Stimulated activated naive B cell treated with anti-CD40 and anti-IgM and Interleukin-4, amounts not matched to agents 10 μg/mL and 1 μg/mL and 100 μg/mL, for 72 hours (primary cell): ENCODE measurements around the gene TXNL4B.
A peak's percentile ranks its signal among the peaks of the same experiment; 100 is the strongest.

Source experiments
- ATAC-seq, 2 donors: fragments of 150-1000 bp; cut with Tn5 transposase; replicated peaks; 2 replicates each; pipeline ENCODE4 v1.10.0; 2021; ENCODE audit warnings: moderate library complexity in 1 of 2
- DNase-seq: peaks from one replicate; pipeline ENCODE4 v3.0.0; 2021
- H3K27ac Mint-ChIP-seq: one replicate; pipeline ENCODE4 v1.8.0; 2022; ENCODE audit warnings: mild to moderate bottlenecking, mixed read lengths
- H3K27me3 Mint-ChIP-seq, 2 donors: one replicate each; pipeline ENCODE4 v1.8.0; 2022; ENCODE audit warnings: mixed read lengths in 2 of 2
- H3K36me3 Mint-ChIP-seq, 2 donors: one replicate each; pipeline ENCODE4 v1.8.0; 2022; ENCODE audit warnings: mixed read lengths in 2 of 2, mild to moderate bottlenecking in 1 of 2
- H3K4me1 Mint-ChIP-seq, 2 donors: one replicate each; pipeline ENCODE4 v1.8.0; 2022; ENCODE audit warnings: mixed read lengths in 2 of 2, mild to moderate bottlenecking in 1 of 2
- H3K4me3 Mint-ChIP-seq, 2 donors: one replicate each; pipeline ENCODE4 v1.8.0; 2022; ENCODE audit warnings: mild to moderate bottlenecking in 2 of 2, mixed read lengths in 2 of 2, moderate library complexity in 1 of 2
- H3K9me3 Mint-ChIP-seq, 2 donors: one replicate each; pipeline ENCODE4 v1.8.0; 2022; ENCODE audit warnings: mixed read lengths in 2 of 2, mild to moderate bottlenecking in 1 of 2

TXNL4B gene

GRCh38 chr16:72093448-72094265 is at the start of gene TXNL4B, which contains the start of gene DHX38:
TSS of gene TXNL4B (minus strand) at chr16:72093620. CDS start at chr16:72090749, 2,871 bp downstream.
TSS of gene DHX38 (plus strand) at chr16:72093847. CDS start at chr16:72096158, 2,311 bp downstream.
- ATAC-seq = peak; percentile 97 to 98
- Mint-ChIP-seq H3K27ac (peak within 1 kb of the TSS; percentile 99), H3K27me3 (no peaks in the 10 kb centered on the region), H3K36me3 (peaks cover 25 to 43% of the 10 kb centered on the region in 2 donors), H3K4me3 (peak within 1 kb of the TSS; percentile 96 to 99), H3K9me3 (no peaks in the 10 kb centered on the region), H3K4me1 (peaks cover 24 to 53% of the 10 kb centered on the region in 2 donors)
- DNase-seq = peak; percentile 93

GRCh38 chr16:72142476-72142875 is 49.1 kb upstream of the TXNL4B start:
- H3K9me3 Mint-ChIP-seq = peaks cover 3 to 4% of the 10 kb centered on the region in 2 donors
- no peak overlapping the region for H3K4me3 Mint-ChIP-seq
- H3K27ac Mint-ChIP-seq = no peak overlapping the region
- ATAC-seq (no peak), DNase-seq (no peak)
- no peaks in the 10 kb centered on the region for H3K27me3 Mint-ChIP-seq
- peaks cover 3 to 5% of the 10 kb centered on the region in 2 donors for H3K36me3 Mint-ChIP-seq
- no peaks in the 10 kb centered on the region for H3K4me1 Mint-ChIP-seq

- DNase-seq = no peak
- Mint-ChIP-seq H3K36me3 (peaks cover 0 to 2% of the 10 kb centered on the region in 2 donors), H3K9me3 (no peaks in the 10 kb centered on the region), H3K4me1 (no peaks in the 10 kb centered on the region), H3K27me3 (no peaks in the 10 kb centered on the region), H3K27ac (no peak overlapping the region), H3K4me3 (no peak overlapping the region)
- no peak for ATAC-seq
Observed at GRCh38 chr16:72139908-72140307, 46.5 kb upstream of the TXNL4B start.

- no peaks in the 10 kb centered on the region for H3K4me1 Mint-ChIP-seq
- no peak overlapping the region for H3K27ac Mint-ChIP-seq
- H3K27me3 Mint-ChIP-seq = no peaks in the 10 kb centered on the region
- DNase-seq = no peak
- no peak overlapping the region for H3K4me3 Mint-ChIP-seq
- peaks cover 0 to 2% of the 10 kb centered on the region in 2 donors for H3K36me3 Mint-ChIP-seq
- no peak for ATAC-seq
- no peaks in the 10 kb centered on the region for H3K9me3 Mint-ChIP-seq
Observed at GRCh38 chr16:72138064-72138572, 44.7 kb upstream of the TXNL4B start.

GRCh38 chr16:72137380-72138063 is 44.1 kb upstream of the TXNL4B start:
- ATAC-seq = no peak
- H3K4me1 Mint-ChIP-seq = no peaks in the 10 kb centered on the region
- no peaks in the 10 kb centered on the region for H3K9me3 Mint-ChIP-seq
- H3K27me3 Mint-ChIP-seq = no peaks in the 10 kb centered on the region
- no peak overlapping the region for H3K27ac Mint-ChIP-seq
- H3K36me3 Mint-ChIP-seq = no peaks in the 10 kb centered on the region
- no peak for DNase-seq
- no peak overlapping the region for H3K4me3 Mint-ChIP-seq

GRCh38 chr16:72134507-72134906 is 41.1 kb upstream of the TXNL4B start:
- no peaks in the 10 kb centered on the region for H3K9me3 Mint-ChIP-seq
- H3K36me3 Mint-ChIP-seq = no peaks in the 10 kb centered on the region
- ATAC-seq (no peak), DNase-seq (no peak)
- H3K27ac Mint-ChIP-seq = no peak overlapping the region
- H3K4me3 Mint-ChIP-seq = no peak overlapping the region
- H3K27me3 Mint-ChIP-seq = no peaks in the 10 kb centered on the region
- no peaks in the 10 kb centered on the region for H3K4me1 Mint-ChIP-seq

- no peak overlapping the region for H3K27ac Mint-ChIP-seq
- no peak for ATAC-seq
- no peaks in the 10 kb centered on the region for H3K4me1 Mint-ChIP-seq
- H3K27me3 Mint-ChIP-seq = no peaks in the 10 kb centered on the region
- no peak for DNase-seq
- H3K36me3 Mint-ChIP-seq = peaks cover 0 to 5% of the 10 kb centered on the region in 2 donors
- no peak overlapping the region for H3K4me3 Mint-ChIP-seq
- no peaks in the 10 kb centered on the region for H3K9me3 Mint-ChIP-seq
Observed at GRCh38 chr16:72132726-72133125, 39.3 kb upstream of the TXNL4B start.

- no peak for DNase-seq
- no peaks in the 10 kb centered on the region for H3K4me1 Mint-ChIP-seq
- no peak for ATAC-seq
Observed at GRCh38 chr16:72131036-72131435, 37.6 kb upstream of the TXNL4B start.

GRCh38 chr16:72129976-72130656 is 36.7 kb upstream of the TXNL4B start:
- no peak overlapping the region for H3K4me3 Mint-ChIP-seq
- H3K27me3 Mint-ChIP-seq = no peaks in the 10 kb centered on the region
- peaks cover 0 to 5% of the 10 kb centered on the region in 2 donors for H3K36me3 Mint-ChIP-seq
- H3K4me1 Mint-ChIP-seq = peaks cover 7 to 8% of the 10 kb centered on the region in 2 donors
- H3K9me3 Mint-ChIP-seq = no peaks in the 10 kb centered on the region
- no peak for DNase-seq
- ATAC-seq = no peak
- no peak overlapping the region for H3K27ac Mint-ChIP-seq

More at GRCh38 chr16:72131036-72131435, 37.6 kb upstream of the TXNL4B start:
- peaks cover 0 to 5% of the 10 kb centered on the region in 2 donors for H3K36me3 Mint-ChIP-seq
- H3K4me3 Mint-ChIP-seq = no peak overlapping the region
- H3K9me3 Mint-ChIP-seq = no peaks in the 10 kb centered on the region
- H3K27ac Mint-ChIP-seq = no peak overlapping the region
- H3K27me3 Mint-ChIP-seq = no peaks in the 10 kb centered on the region

- Mint-ChIP-seq H3K9me3 (no peaks in the 10 kb centered on the region), H3K27ac (no peak overlapping the region)
- DNase-seq = no peak
Observed at GRCh38 chr16:72128701-72129100, 35.3 kb upstream of the TXNL4B start.

GRCh38 chr16:72126429-72126765 is 33.0 kb upstream of the TXNL4B start:
- Mint-ChIP-seq H3K27me3 (no peaks in the 10 kb centered on the region), H3K4me1 (peaks cover 7 to 15% of the 10 kb centered on the region in 2 donors), H3K4me3 (no peak overlapping the region), H3K9me3 (no peaks in the 10 kb centered on the region), H3K27ac (no peak overlapping the region), H3K36me3 (peaks cover 0 to 5% of the 10 kb centered on the region in 2 donors)
- DNase-seq = no peak
- ATAC-seq = no peak

More at GRCh38 chr16:72128701-72129100, 35.3 kb upstream of the TXNL4B start:
- Mint-ChIP-seq H3K4me3 (no peak overlapping the region), H3K36me3 (peaks cover 0 to 5% of the 10 kb centered on the region in 2 donors), H3K4me1 (peaks cover 7 to 15% of the 10 kb centered on the region in 2 donors), H3K27me3 (no peaks in the 10 kb centered on the region)
- ATAC-seq = no peak

- Mint-ChIP-seq H3K36me3 (peaks cover 0 to 5% of the 10 kb centered on the region in 2 donors), H3K9me3 (no peaks in the 10 kb centered on the region), H3K27me3 (no peaks in the 10 kb centered on the region), H3K27ac (no peak overlapping the region), H3K4me3 (no peak overlapping the region), H3K4me1 (peaks cover 7 to 15% of the 10 kb centered on the region in 2 donors)
- ATAC-seq = peak; percentile 78 to 85
- no peak for DNase-seq
Observed at GRCh38 chr16:72125635-72126428, 32.4 kb upstream of the TXNL4B start.

GRCh38 chr16:72124761-72125634 is 31.6 kb upstream of the TXNL4B start:
- peak; percentile 71 to 83 for ATAC-seq
- H3K27ac Mint-ChIP-seq = no peak overlapping the region
- no peaks in the 10 kb centered on the region for H3K9me3 Mint-ChIP-seq
- no peak overlapping the region for H3K4me3 Mint-ChIP-seq
- DNase-seq = peak; percentile 24
- peaks cover 7 to 15% of the 10 kb centered on the region in 2 donors for H3K4me1 Mint-ChIP-seq
- H3K36me3 Mint-ChIP-seq = peaks cover 0 to 5% of the 10 kb centered on the region in 2 donors
- H3K27me3 Mint-ChIP-seq = no peaks in the 10 kb centered on the region
